GM12878 (cell line): Measurements from ENCODE around the gene INPP4B. TPM values are rescaled to one million over a fixed set of nuclear protein-coding genes. Genes with fewer than 3 reads are reported as not detected.

ENCODE experiments used
- ATAC-seq: fragments of 200-7000 bp; cut with Tn5 transposase; 3 replicates; pipeline ENCODE4 v1.9.1; 2020; ENCODE audit warnings: mild to moderate bottlenecking, moderate library complexity
- BruUV-seq: library from RNA; stranded (reverse); fragments of 400-500 nt; replicated peaks from 2 replicates; lab custom pipeline; 2021; lab: Mats Ljungman, UMichigan
- CTCF ChIA-PET: fragments of 300-600 bp; sonication (Branson Sonifier 250); formaldehyde crosslinking; extraction: SDS; loops from one replicate; lab custom pipeline; 2021; ENCODE audit warnings: inconsistent platforms; lab: Yijun Ruan, JAX
- POLR2A ChIA-PET: fragments of 350-600 bp; formaldehyde crosslinking; extraction: SDS; loops from one replicate; lab custom pipeline; 2021; ENCODE audit warnings: inconsistent platforms; lab: Charles Lee
- RAD21 ChIA-PET: fragments of 300-600 bp; sonication (Branson Sonifier 250); formaldehyde crosslinking; loops from one replicate; lab custom pipeline; 2023; ENCODE audit warnings: antibody characterized with exemption; ENCODE audit not compliant: unreplicated experiment; lab: Charles Lee
- SMC1A ChIA-PET: fragments of 300-600 bp; sonication (Branson Sonifier 250); formaldehyde crosslinking; loops from one replicate; lab custom pipeline; 2023; ENCODE audit not compliant: unreplicated experiment, uncharacterized antibody; lab: Charles Lee
- DNase-seq: peaks from one replicate; pipeline ENCODE4 v3.0.0-alpha.2; 2011; ENCODE audit warnings: low read depth, low spot score
- FAIRE-seq: peaks from 3 replicates; lab custom pipeline; 2011; peaks lifted over from hg19 to GRCh38; lab: Jason Lieb, UNC
- H2AFZ ChIP-seq: 2 replicates; pipeline ENCODE4 v1.6.0; 2011; ENCODE audit warnings: low read depth, low read length, control low read depth; ENCODE audit not compliant: control insufficient read depth
- H3K27ac ChIP-seq: 2 replicates; pipeline ENCODE4 v1.5.1; 2011; ENCODE audit warnings: control low read depth; ENCODE audit not compliant: control insufficient read depth, insufficient read depth
- H3K27me3 ChIP-seq, 2 experiments: replicated peaks in 1 of 2; 2 replicates each; pipeline versions ENCODE4 v1.6.0 to v1.6.1; 2011; ENCODE audit warnings: low read length in 1 of 2; ENCODE audit not compliant: control insufficient read depth in 2 of 2, insufficient read depth in 2 of 2
- H3K36me3 ChIP-seq, 2 experiments: 2 replicates each; pipeline ENCODE4 v1.5.1; 2011; ENCODE audit warnings: low read length in 1 of 2; ENCODE audit not compliant: control insufficient read depth in 2 of 2, insufficient read depth in 2 of 2
- H3K4me1 ChIP-seq: 2 replicates; pipeline ENCODE4 v1.6.1; 2011; ENCODE audit warnings: mild to moderate bottlenecking, low read length, moderate library complexity, mixed read lengths; ENCODE audit not compliant: control insufficient read depth, insufficient read depth
- H3K4me2 ChIP-seq: 2 replicates; pipeline ENCODE4 v1.6.0; 2011; ENCODE audit warnings: control low read depth; ENCODE audit not compliant: control insufficient read depth, insufficient read depth
- H3K4me3 ChIP-seq: fragments of 200-600 bp; sonication (generic); 2 replicates; pipeline ENCODE4 v1.5.1; 2016
- H3K79me2 ChIP-seq: 2 replicates; pipeline ENCODE4 v1.6.0; 2011; ENCODE audit warnings: low read length; ENCODE audit not compliant: control insufficient read depth, insufficient read depth
- H3K9ac ChIP-seq: 2 replicates; pipeline ENCODE4 v1.8.0; 2011; ENCODE audit warnings: low read length, control low read depth, mixed read lengths; ENCODE audit not compliant: control insufficient read depth, insufficient read depth
- H3K9me3 ChIP-seq: replicated peaks from 3 replicates; pipeline ENCODE4 v1.5.1; 2011; ENCODE audit warnings: mild to moderate bottlenecking, low read length; ENCODE audit not compliant: control insufficient read depth, insufficient read depth
- H4K20me1 ChIP-seq: 2 replicates; pipeline ENCODE4 v1.6.0; 2011; ENCODE audit not compliant: control insufficient read depth, insufficient read depth
- BHLHE40 ChIP-seq, 2 experiments: fragments of 450-650 bp in 1 of 2; IDR thresholded peaks; 2 replicates each; pipeline ENCODE4 v1.6.1; 2011 to 2017; ENCODE audit warnings: low read depth in 2 of 2, borderline replicate concordance in 1 of 2, improper control_type of control experiment in 1 of 2, low read length in 1 of 2, mild to moderate bottlenecking in 1 of 2
- CEBPB ChIP-seq, 2 experiments: fragments of 150-350 bp in 1 of 2; IDR thresholded peaks; 2 replicates each; pipeline ENCODE4 v1.6.1; 2012 to 2014; ENCODE audit warnings: low read depth in 2 of 2, low read length in 2 of 2, borderline replicate concordance in 1 of 2, inconsistent platforms in 1 of 2
- ETV6 ChIP-seq, 2 experiments: fragments of 450-650 bp in 1 of 2; IDR thresholded peaks in 1 of 2; conservative IDR thresholded peaks in 1 of 2; 2 replicates each; pipeline ENCODE4 v1.6.1; 2014; ENCODE audit warnings: antibody characterized with exemption in 1 of 2, borderline replicate concordance in 1 of 2, low read depth in 1 of 2, mild to moderate bottlenecking in 1 of 2, moderate library complexity in 1 of 2
- IKZF2 ChIP-seq, 2 experiments: fragments of 450-650 bp; IDR thresholded peaks; 2 replicates each; pipeline ENCODE4 v1.6.1; 2017; ENCODE audit warnings: mild to moderate bottlenecking in 2 of 2, moderate library complexity in 2 of 2
- IRF4 ChIP-seq: IDR thresholded peaks from 2 replicates; pipeline ENCODE4 v1.6.1; 2011; ENCODE audit warnings: low read depth, low read length
- MTA2 ChIP-seq: fragments of 450-650 bp; IDR thresholded peaks from 2 replicates; pipeline ENCODE4 v1.6.1; 2016; ENCODE audit warnings: low read depth, mild to moderate bottlenecking, moderate library complexity
- NR2C1 ChIP-seq: fragments of 450-650 bp; IDR thresholded peaks from 2 replicates; pipeline ENCODE4 v1.6.1; 2017; ENCODE audit warnings: antibody characterized with exemption, mild to moderate bottlenecking, moderate library complexity
- NR2C2 ChIP-seq: IDR thresholded peaks from 2 replicates; pipeline ENCODE4 v1.6.1; 2011; ENCODE audit warnings: borderline replicate concordance, low read depth; ENCODE audit not compliant: control insufficient read depth, insufficient read length
- POLR2A ChIP-seq: IDR thresholded peaks from 2 replicates; pipeline ENCODE4 v1.6.1; 2011; ENCODE audit warnings: low read depth, mild to moderate bottlenecking, low read length
- RAD21 ChIP-seq: IDR thresholded peaks from 2 replicates; pipeline ENCODE4 v1.6.1; 2011; ENCODE audit warnings: mild to moderate bottlenecking, low read depth, low read length, moderate library complexity; ENCODE audit not compliant: insufficient read depth
- RELA ChIP-seq: fragments of 450-650 bp; IDR thresholded peaks from 2 replicates; pipeline ENCODE4 v1.8.0; 2014; ENCODE audit warnings: borderline replicate concordance; ENCODE audit not compliant: partially characterized antibody
- RUNX3 ChIP-seq: IDR thresholded peaks from 2 replicates; pipeline ENCODE4 v1.6.1; 2012; ENCODE audit warnings: low read length, inconsistent platforms
- TCF12 ChIP-seq: IDR thresholded peaks from 2 replicates; pipeline ENCODE4 v1.6.1; 2011; ENCODE audit warnings: low read depth, mild to moderate bottlenecking, low read length
- ZZZ3 ChIP-seq: IDR thresholded peaks from 2 replicates; pipeline ENCODE4 v1.6.1; 2011; ENCODE audit warnings: low read depth; ENCODE audit not compliant: control insufficient read depth, insufficient read length
- WGBS: methylation state at CpG from one replicate; pipeline ENCODE4 v1.1.6; 2016; ENCODE audit warnings: low lambda C conversion rate; ENCODE audit not compliant: insufficient replicate concordance, insufficient coverage; ENCODE audit errors: missing lambda C conversion rate; 5-methylcytosine and 5-hydroxymethylcytosine counted together
- in situ Hi-C: fragments of 300-500 bp; cut with MboI; formaldehyde crosslinking; loops from 9 replicates; pipeline ENCODE4 v1.14.3; 2018; ENCODE audit warnings: mixed read lengths
- intact Hi-C: fragments of 100-400 bp; cut with micrococcal nuclease; formaldehyde crosslinking; loops from one replicate; pipeline ENCODE4 v1.14.2; 2022; ENCODE audit not compliant: unreplicated experiment
- polyA plus RNA-seq, 11 experiments: library from polyadenylated mRNA; depleted of rRNA in 4 of 11; unstranded in 6 of 11; stranded (reverse) in 5 of 11; fragments of >200 nt; fragmentation: Nextera tagmentation in 4 of 11; fragmentation: Illumina TruSeq in 1 of 11; extraction: Ambion mirVana in 4 of 11; extraction: Trizol in 1 of 11; gene quantifications; 1 replicate in 1 of 11; 2 replicates in 10 of 11; pipeline versions ENCODE4 v1.2.1 to v1.2.3, GENCODE V29; 2011 to 2016; ENCODE audit warnings: inconsistent platforms in 2 of 11, missing spikeins in 2 of 11, low read depth in 1 of 11
- total RNA-seq, 4 experiments: library from RNA; depleted of rRNA in 3 of 4; stranded (reverse); fragments of >200 nt in 3 of 4; fragmentation: Illumina TruSeq in 1 of 4; extraction: Trizol in 1 of 4; gene quantifications; 2 replicates each; pipeline versions ENCODE4 v1.2.1 to v1.2.3, GENCODE V29; 2013 to 2021
- TF ChIP-seq, protein P1 (sequence below): IDR thresholded peaks from 2 replicates; pipeline ENCODE4 v1.6.1; 2012; ENCODE audit warnings: low read depth, low read length, improper control_type of control experiment
- TF ChIP-seq, protein P2 (sequence below): fragments of 450-650 bp; formaldehyde crosslinking; IDR thresholded peaks from 2 replicates; pipeline ENCODE4 v1.4.0; 2022; ENCODE audit warnings: mild to moderate bottlenecking, moderate library complexity
- TF ChIP-seq, protein P3 (sequence below): IDR thresholded peaks from 2 replicates; pipeline ENCODE4 v1.6.1; 2012; ENCODE audit warnings: mild to moderate bottlenecking, low read depth, low read length

INPP4B gene
- total and polyA plus RNA-seq, 10 of the 15 experiments (the other 5 are each of a cell fraction or from before 2014, with no cell fraction given): 0.53 to 11.2 (median 0.95) TPM

DNA sequence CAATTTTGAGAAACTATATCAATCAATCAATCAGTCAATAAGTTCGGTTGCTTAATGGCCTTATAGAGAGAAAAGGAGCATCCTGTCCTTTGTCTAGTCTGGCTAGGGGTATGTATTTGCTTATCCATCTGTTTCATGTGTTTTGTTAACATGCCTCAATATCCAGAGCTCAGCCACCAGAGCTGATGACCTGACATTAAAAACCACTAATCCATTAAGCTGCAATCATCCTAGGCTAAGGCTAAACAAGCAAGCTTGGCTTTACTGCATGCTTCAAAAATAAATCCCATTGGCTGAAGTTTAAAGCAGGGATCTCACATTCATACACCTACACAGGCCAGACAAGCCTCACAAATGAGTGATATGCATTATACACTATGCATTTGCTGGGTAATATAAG is 139.7 kb downstream of the INPP4B start:
- in situ Hi-C loops: loop anchor here (25.0 kb wide), 1 partner anchor 569 kb away; no protein-coding TSS in a partner anchor
- BruUV-seq: no TSS peak
- H4K20me1 ChIP-seq: no peaks in the 10 kb centered on the region
- intact Hi-C loops: no loop called here
- no peak overlapping the region for H2AFZ ChIP-seq
- WGBS: 0% methylated on average over 1 of the region's 1 CpG
- H3K4me1 ChIP-seq: no peaks in the 10 kb centered on the region
- RAD21 ChIA-PET: no interaction called here
- CTCF ChIA-PET: interaction anchor here (0.9 kb wide), 1 partner anchor 355 kb away, joined by 3 read pairs; no protein-coding TSS in a partner anchor
- SMC1A ChIA-PET: interaction anchor here (0.6 to 0.7 kb wide), 2 partner anchors 8 to 124 kb away, joined by 3 to 5 read pairs; no protein-coding TSS in a partner anchor
- no peak for ATAC-seq
- POLR2A ChIA-PET: no interaction called here
- no peaks in the 10 kb centered on the region; the same call in 2 of the 3 replicates for H3K9me3 ChIP-seq
- H3K4me2 ChIP-seq: no peak overlapping the region
- H3K4me3 ChIP-seq: no peak overlapping the region
- DNase-seq: no peak
- H3K9ac ChIP-seq: no peak overlapping the region
- no peak overlapping the region for H3K27ac ChIP-seq
- no peaks in the 10 kb centered on the region for H3K79me2 ChIP-seq
- FAIRE-seq: no peak
- H3K36me3 ChIP-seq: no peaks in the 10 kb centered on the region
- no peaks in the 10 kb centered on the region for H3K27me3 ChIP-seq
- no peak for TF ChIP-seq ETV6 (conservative IDR thresholded peaks at IDR 0.05 in 1 of 2, IDR thresholded peaks at IDR 0.05 in 1 of 2; ENCODE audit: borderline replicate concordance in 1 of 2, low read depth in 1 of 2)
- TF ChIP-seq RUNX3: no peak
- no peak for TF ChIP-seq ZZZ3
- TF ChIP-seq, protein P1, sequence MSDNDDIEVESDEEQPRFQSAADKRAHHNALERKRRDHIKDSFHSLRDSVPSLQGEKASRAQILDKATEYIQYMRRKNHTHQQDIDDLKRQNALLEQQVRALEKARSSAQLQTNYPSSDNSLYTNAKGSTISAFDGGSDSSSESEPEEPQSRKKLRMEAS: no peak
- no peak for TF ChIP-seq MTA2
- TF ChIP-seq IRF4: no peak
- TF ChIP-seq NR2C2: no peak
- no peak for TF ChIP-seq IKZF2 (IDR thresholded peaks at IDR 0.05)
- TF ChIP-seq, protein P2, sequence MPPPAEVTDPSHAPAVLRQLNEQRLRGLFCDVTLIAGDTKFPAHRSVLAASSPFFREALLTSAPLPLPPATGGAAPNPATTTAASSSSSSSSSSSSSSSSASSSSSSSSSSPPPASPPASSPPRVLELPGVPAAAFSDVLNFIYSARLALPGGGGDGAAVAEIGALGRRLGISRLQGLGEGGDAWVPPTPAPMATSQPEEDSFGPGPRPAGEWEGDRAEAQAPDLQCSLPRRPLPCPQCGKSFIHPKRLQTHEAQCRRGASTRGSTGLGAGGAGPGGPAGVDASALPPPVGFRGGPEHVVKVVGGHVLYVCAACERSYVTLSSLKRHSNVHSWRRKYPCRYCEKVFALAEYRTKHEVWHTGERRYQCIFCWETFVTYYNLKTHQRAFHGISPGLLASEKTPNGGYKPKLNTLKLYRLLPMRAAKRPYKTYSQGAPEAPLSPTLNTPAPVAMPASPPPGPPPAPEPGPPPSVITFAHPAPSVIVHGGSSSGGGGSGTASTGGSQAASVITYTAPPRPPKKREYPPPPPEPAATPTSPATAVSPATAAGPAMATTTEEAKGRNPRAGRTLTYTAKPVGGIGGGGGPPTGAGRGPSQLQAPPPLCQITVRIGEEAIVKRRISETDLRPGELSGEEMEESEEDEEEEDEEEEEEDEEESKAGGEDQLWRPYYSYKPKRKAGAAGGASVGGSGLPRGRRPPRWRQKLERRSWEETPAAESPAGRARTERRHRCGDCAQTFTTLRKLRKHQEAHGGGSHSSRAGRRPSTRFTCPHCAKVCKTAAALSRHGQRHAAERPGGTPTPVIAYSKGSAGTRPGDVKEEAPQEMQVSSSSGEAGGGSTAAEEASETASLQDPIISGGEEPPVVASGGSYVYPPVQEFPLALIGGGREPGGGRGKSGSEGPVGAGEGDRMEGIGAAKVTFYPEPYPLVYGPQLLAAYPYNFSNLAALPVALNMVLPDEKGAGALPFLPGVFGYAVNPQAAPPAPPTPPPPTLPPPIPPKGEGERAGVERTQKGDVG (CRISPR knock-in tag): no peak
- no peak for TF ChIP-seq NR2C1
- TF ChIP-seq TCF12: no peak
- TF ChIP-seq BHLHE40 (IDR thresholded peaks at IDR 0.05; ENCODE audit: borderline replicate concordance in 1 of 2, low read depth in 2 of 2, low read length in 1 of 2): no peak
- TF ChIP-seq CEBPB (IDR thresholded peaks at IDR 0.05; ENCODE audit: borderline replicate concordance in 1 of 2, low read depth in 2 of 2, low read length in 2 of 2): no peak
- TF ChIP-seq RELA: no peak
- no peak for TF ChIP-seq POLR2A
- TF ChIP-seq, protein P3, sequence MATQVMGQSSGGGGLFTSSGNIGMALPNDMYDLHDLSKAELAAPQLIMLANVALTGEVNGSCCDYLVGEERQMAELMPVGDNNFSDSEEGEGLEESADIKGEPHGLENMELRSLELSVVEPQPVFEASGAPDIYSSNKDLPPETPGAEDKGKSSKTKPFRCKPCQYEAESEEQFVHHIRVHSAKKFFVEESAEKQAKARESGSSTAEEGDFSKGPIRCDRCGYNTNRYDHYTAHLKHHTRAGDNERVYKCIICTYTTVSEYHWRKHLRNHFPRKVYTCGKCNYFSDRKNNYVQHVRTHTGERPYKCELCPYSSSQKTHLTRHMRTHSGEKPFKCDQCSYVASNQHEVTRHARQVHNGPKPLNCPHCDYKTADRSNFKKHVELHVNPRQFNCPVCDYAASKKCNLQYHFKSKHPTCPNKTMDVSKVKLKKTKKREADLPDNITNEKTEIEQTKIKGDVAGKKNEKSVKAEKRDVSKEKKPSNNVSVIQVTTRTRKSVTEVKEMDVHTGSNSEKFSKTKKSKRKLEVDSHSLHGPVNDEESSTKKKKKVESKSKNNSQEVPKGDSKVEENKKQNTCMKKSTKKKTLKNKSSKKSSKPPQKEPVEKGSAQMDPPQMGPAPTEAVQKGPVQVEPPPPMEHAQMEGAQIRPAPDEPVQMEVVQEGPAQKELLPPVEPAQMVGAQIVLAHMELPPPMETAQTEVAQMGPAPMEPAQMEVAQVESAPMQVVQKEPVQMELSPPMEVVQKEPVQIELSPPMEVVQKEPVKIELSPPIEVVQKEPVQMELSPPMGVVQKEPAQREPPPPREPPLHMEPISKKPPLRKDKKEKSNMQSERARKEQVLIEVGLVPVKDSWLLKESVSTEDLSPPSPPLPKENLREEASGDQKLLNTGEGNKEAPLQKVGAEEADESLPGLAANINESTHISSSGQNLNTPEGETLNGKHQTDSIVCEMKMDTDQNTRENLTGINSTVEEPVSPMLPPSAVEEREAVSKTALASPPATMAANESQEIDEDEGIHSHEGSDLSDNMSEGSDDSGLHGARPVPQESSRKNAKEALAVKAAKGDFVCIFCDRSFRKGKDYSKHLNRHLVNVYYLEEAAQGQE: no peak
- no peak for TF ChIP-seq RAD21
